Activated naive CD4-positive, alpha-beta T cell treated with anti-CD3 and anti-CD28 coated beads, Interleukin-2, amount 50 U/mL, for 24 hours (primary cell): Measurements from ENCODE around the gene MYMX.

Experiments
- H3K27ac Mint-ChIP-seq: one replicate; pipeline ENCODE4 v1.8.0; 2021; ENCODE audit warnings: mild to moderate bottlenecking, mixed read lengths
- H3K27me3 Mint-ChIP-seq: one replicate; pipeline ENCODE4 v1.8.0; 2021; ENCODE audit warnings: mixed read lengths
- H3K36me3 Mint-ChIP-seq: one replicate; pipeline ENCODE4 v1.8.0; 2021; ENCODE audit warnings: mixed read lengths
- H3K4me1 Mint-ChIP-seq: one replicate; pipeline ENCODE4 v1.8.0; 2021; ENCODE audit warnings: mixed read lengths
- H3K4me3 Mint-ChIP-seq: one replicate; pipeline ENCODE4 v1.8.0; 2021; ENCODE audit warnings: mild to moderate bottlenecking, mixed read lengths
- H3K9me3 Mint-ChIP-seq: one replicate; pipeline ENCODE4 v1.8.0; 2021; ENCODE audit warnings: mixed read lengths

The MYMX gene

GRCh38 chr6:44216677-44217331 lies at the start of gene MYMX:
Gene MYMX (plus strand): TSS chr6:44216926. CDS start chr6:44217472, 546 bp downstream.
- H3K36me3 Mint-ChIP-seq = no peaks in the 10 kb centered on the region
- no peak within 1 kb of the TSS for H3K27ac Mint-ChIP-seq
- no peaks in the 10 kb centered on the region for H3K9me3 Mint-ChIP-seq
- peaks cover 13% of the 10 kb centered on the region for H3K4me1 Mint-ChIP-seq
- H3K4me3 Mint-ChIP-seq = no peak within 1 kb of the TSS
- no peaks in the 10 kb centered on the region for H3K27me3 Mint-ChIP-seq

- no peak overlapping the region for H3K4me3 Mint-ChIP-seq
- H3K27ac Mint-ChIP-seq = no peak overlapping the region
- peaks cover 5% of the 10 kb centered on the region for H3K27me3 Mint-ChIP-seq
- H3K4me1 Mint-ChIP-seq = peaks cover 10% of the 10 kb centered on the region
- H3K36me3 Mint-ChIP-seq = no peaks in the 10 kb centered on the region
- no peaks in the 10 kb centered on the region for H3K9me3 Mint-ChIP-seq
These were observed 49.2 kb upstream of the MYMX start for GRCh38 chr6:44167567-44167966.

GRCh38 chr6:44169154-44169553 lies 47.6 kb upstream of the MYMX start:
- Mint-ChIP-seq H3K4me3 (no peak overlapping the region), H3K9me3 (no peaks in the 10 kb centered on the region), H3K27ac (no peak overlapping the region), H3K4me1 (peaks cover 14% of the 10 kb centered on the region), H3K36me3 (no peaks in the 10 kb centered on the region), H3K27me3 (peaks cover 7% of the 10 kb centered on the region)

DNA sequence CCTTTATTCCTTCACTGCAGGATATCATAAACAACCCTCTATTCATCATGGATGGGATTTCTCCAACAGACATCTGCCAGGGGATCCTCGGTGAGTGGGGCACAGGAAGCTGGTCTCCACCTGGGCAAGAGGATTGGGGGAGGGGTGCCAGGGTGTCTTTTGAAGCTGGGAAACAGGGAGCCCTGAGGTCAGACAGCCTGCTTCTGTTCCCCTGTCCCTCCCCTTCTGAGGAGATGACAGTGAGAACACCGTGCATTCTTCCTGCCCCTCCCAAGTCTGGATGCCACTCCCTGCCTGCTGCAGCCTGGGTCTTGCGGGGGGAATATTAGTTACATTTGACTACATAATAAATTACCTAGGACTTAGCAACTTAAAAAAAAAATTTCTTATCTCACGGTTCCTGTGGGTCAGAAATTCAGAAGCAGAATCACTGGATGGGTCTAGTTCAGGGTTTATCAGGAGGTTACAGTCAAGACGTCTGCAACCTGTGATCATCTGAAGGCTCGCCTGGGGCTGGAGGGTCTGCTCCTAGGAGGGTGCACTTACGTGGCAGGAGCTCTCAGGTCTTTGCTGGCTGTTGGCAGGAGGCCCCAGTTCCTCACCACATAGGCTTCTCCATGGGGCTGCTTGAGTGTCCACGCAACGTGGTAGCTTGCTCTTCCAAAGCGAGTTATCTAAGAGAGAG lies 46.7 kb upstream of the MYMX start:
- Mint-ChIP-seq H3K27ac (no peak overlapping the region), H3K9me3 (no peaks in the 10 kb centered on the region), H3K4me3 (no peak overlapping the region), H3K36me3 (no peaks in the 10 kb centered on the region), H3K4me1 (peaks cover 14% of the 10 kb centered on the region), H3K27me3 (peaks cover 6% of the 10 kb centered on the region)

DNA sequence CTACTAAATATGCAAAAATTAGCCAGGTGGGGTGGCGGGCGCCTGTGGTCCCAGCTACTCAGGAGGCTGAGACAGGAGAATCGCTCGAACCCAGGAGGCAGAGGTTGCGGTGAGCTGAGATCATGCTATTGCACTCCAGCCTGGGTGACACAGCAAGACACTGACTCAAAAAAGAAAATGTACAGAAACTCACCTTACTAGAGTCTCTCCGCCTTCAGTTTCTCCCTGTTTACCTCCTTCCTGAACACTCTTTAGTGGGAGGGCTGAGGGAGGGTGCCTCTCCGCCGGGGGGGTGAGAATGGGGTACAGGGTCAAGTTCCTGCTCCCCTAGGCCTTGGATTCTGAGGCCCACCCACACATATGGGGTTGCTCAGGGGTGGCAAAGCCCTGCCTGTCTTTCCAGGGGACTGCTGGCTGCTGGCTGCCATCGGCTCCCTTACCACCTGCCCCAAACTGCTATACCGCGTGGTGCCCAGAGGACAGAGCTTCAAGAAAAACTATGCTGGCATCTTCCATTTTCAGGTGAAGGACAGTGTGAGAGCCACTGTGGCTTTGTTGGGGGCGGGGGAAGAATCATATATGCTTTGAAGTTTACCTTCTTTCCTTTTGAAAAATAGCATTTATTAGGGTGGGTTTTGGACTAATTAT lies 44.7 kb upstream of the MYMX start:
- peaks cover 14% of the 10 kb centered on the region for H3K4me1 Mint-ChIP-seq
- no peaks in the 10 kb centered on the region for H3K9me3 Mint-ChIP-seq
- H3K36me3 Mint-ChIP-seq = no peaks in the 10 kb centered on the region
- H3K4me3 Mint-ChIP-seq = peak overlapping the region; percentile 74
- H3K27ac Mint-ChIP-seq = peak overlapping the region; percentile 41
- peaks cover 3% of the 10 kb centered on the region for H3K27me3 Mint-ChIP-seq

GRCh38 chr6:44172731-44173500 lies 43.8 kb upstream of the MYMX start:
- peaks cover 14% of the 10 kb centered on the region for H3K4me1 Mint-ChIP-seq
- peaks cover 3% of the 10 kb centered on the region for H3K27me3 Mint-ChIP-seq
- H3K36me3 Mint-ChIP-seq = no peaks in the 10 kb centered on the region
- no peaks in the 10 kb centered on the region for H3K9me3 Mint-ChIP-seq
- peak overlapping the region; percentile 84 for H3K27ac Mint-ChIP-seq
- peak overlapping the region; percentile 74 for H3K4me3 Mint-ChIP-seq

- peaks cover 13% of the 10 kb centered on the region for H3K4me1 Mint-ChIP-seq
- no peak overlapping the region for H3K27ac Mint-ChIP-seq
- H3K4me3 Mint-ChIP-seq = no peak overlapping the region
- H3K9me3 Mint-ChIP-seq = no peaks in the 10 kb centered on the region
- H3K36me3 Mint-ChIP-seq = no peaks in the 10 kb centered on the region
- H3K27me3 Mint-ChIP-seq = peaks cover 3% of the 10 kb centered on the region
These were observed 40.5 kb upstream of the MYMX start for GRCh38 chr6:44176130-44176761.

- H3K4me3 Mint-ChIP-seq = peak overlapping the region; percentile 26
- H3K27ac Mint-ChIP-seq = no peak overlapping the region
- H3K4me1 Mint-ChIP-seq = peaks cover 10% of the 10 kb centered on the region
These were observed 39.8 kb upstream of the MYMX start for GRCh38 chr6:44176762-44177509.

DNA sequence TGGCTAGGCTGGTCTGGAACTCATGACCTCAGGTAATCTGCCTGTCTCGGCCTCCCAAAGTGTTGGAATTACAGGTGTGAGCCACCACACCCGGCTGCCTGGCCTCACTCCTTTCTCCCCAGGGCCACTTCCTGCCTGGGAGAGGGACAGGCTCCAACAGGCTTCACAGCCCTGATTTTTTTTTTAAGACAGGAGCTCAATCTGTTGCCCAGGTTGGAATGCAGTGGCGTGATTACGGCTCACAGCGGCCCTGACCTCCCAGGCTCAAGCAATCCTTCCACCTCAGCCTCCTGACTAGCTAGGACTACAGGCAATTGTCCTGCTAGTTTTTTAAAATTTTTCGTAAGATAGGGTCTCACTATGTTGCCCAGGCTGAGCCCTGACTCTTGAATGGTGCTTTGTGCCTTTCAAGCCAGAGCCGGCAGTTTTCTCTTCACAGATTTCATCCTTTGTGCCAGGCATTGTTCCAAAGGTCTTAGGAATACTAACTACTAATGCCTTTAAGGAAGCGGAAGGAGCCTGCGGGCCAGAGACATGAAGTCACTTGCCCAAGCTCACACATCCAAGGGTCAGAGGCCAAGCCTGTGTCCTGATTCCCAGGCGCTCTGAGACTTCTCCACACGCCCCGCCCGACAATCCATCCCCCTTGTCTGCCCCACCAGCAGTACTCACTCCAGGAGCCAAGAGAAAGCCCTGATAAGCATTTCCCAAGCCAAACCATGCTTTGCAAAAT lies 38.9 kb upstream of the MYMX start:
- Mint-ChIP-seq H3K4me1 (peaks cover under 1% of the 10 kb centered on the region), H3K4me3 (no peak overlapping the region), H3K27me3 (no peaks in the 10 kb centered on the region)

More at GRCh38 chr6:44176762-44177509, 39.8 kb upstream of the MYMX start:
- Mint-ChIP-seq H3K27me3 (peaks cover 3% of the 10 kb centered on the region), H3K9me3 (no peaks in the 10 kb centered on the region), H3K36me3 (no peaks in the 10 kb centered on the region)

GRCh38 chr6:44178424-44179071 lies 38.2 kb upstream of the MYMX start:
- H3K36me3 Mint-ChIP-seq = no peaks in the 10 kb centered on the region
- no peak overlapping the region for H3K4me3 Mint-ChIP-seq
- no peak overlapping the region for H3K27ac Mint-ChIP-seq
- H3K4me1 Mint-ChIP-seq = no peaks in the 10 kb centered on the region
- H3K27me3 Mint-ChIP-seq = no peaks in the 10 kb centered on the region
- H3K9me3 Mint-ChIP-seq = no peaks in the 10 kb centered on the region

More for the DNA sequence above, 38.9 kb upstream of the MYMX start:
- H3K27ac Mint-ChIP-seq = no peak overlapping the region
- no peaks in the 10 kb centered on the region for H3K9me3 Mint-ChIP-seq
- no peaks in the 10 kb centered on the region for H3K36me3 Mint-ChIP-seq

- no peaks in the 10 kb centered on the region for H3K36me3 Mint-ChIP-seq
These were observed 37.6 kb upstream of the MYMX start for GRCh38 chr6:44179072-44179536.

GRCh38 chr6:44179648-44180047 lies 37.1 kb upstream of the MYMX start:
- H3K4me3 Mint-ChIP-seq = no peak overlapping the region
- no peaks in the 10 kb centered on the region for H3K4me1 Mint-ChIP-seq
- H3K27ac Mint-ChIP-seq = no peak overlapping the region
- H3K36me3 Mint-ChIP-seq = no peaks in the 10 kb centered on the region
- no peaks in the 10 kb centered on the region for H3K9me3 Mint-ChIP-seq
- no peaks in the 10 kb centered on the region for H3K27me3 Mint-ChIP-seq

More at GRCh38 chr6:44179072-44179536, 37.6 kb upstream of the MYMX start:
- Mint-ChIP-seq H3K9me3 (no peaks in the 10 kb centered on the region), H3K4me3 (no peak overlapping the region), H3K4me1 (no peaks in the 10 kb centered on the region), H3K27me3 (no peaks in the 10 kb centered on the region), H3K27ac (no peak overlapping the region)

- H3K27ac Mint-ChIP-seq = no peak overlapping the region
- H3K9me3 Mint-ChIP-seq = no peaks in the 10 kb centered on the region
- no peak overlapping the region for H3K4me3 Mint-ChIP-seq
- peaks cover 2% of the 10 kb centered on the region for H3K4me1 Mint-ChIP-seq
- H3K36me3 Mint-ChIP-seq = no peaks in the 10 kb centered on the region
- H3K27me3 Mint-ChIP-seq = no peaks in the 10 kb centered on the region
These were observed 36.3 kb upstream of the MYMX start for GRCh38 chr6:44180406-44180805.

DNA sequence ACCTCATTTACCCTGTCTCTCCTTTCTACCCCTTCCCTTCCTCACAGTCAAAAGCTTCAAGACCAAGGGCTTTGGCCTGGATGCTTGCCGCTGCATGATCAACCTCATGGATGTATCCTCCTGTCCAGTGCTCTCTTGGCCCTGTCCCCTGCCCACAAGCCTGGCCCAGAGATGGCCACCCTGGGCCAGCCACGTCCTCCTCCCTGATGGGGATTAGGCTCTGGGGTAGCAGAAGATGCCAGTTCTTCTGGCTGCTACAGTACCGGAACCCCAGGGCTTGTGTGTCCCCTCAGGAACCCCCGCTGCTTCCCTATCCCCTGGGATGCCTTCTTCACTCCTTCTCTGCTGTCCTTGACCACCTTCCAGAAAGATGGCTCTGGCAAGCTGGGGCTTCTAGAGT lies 35.8 kb upstream of the MYMX start:
- H3K36me3 Mint-ChIP-seq = no peaks in the 10 kb centered on the region
- H3K27me3 Mint-ChIP-seq = no peaks in the 10 kb centered on the region
- no peak overlapping the region for H3K4me3 Mint-ChIP-seq
- no peak overlapping the region for H3K27ac Mint-ChIP-seq
- H3K9me3 Mint-ChIP-seq = no peaks in the 10 kb centered on the region
- H3K4me1 Mint-ChIP-seq = peaks cover 6% of the 10 kb centered on the region
